T47D (cell line): ENCODE measurements around the gene PPP1R37.
A peak's percentile ranks its signal among the peaks of the same experiment; 100 is the strongest.

Source experiments
- DNase-seq, 2 experiments: peaks; one replicate each; pipeline versions ENCODE4 v3.0.0 to v3.0.0-alpha.2; 2011 to 2012; ENCODE audit warnings: low read depth in 1 of 2, low spot score in 1 of 2
- JUND ChIP-seq: IDR thresholded peaks from 2 replicates; pipeline ENCODE4 v1.6.1; 2012; ENCODE audit warnings: low read depth
- in situ Hi-C: cut with HindIII; loops from 2 replicates; pipeline ENCODE4 v1.10.0; 2016; ENCODE audit warnings: low sequenced_read_pairs, low pct_unique_long_range_greater_than_20kb

PPP1R37 gene

DNA sequence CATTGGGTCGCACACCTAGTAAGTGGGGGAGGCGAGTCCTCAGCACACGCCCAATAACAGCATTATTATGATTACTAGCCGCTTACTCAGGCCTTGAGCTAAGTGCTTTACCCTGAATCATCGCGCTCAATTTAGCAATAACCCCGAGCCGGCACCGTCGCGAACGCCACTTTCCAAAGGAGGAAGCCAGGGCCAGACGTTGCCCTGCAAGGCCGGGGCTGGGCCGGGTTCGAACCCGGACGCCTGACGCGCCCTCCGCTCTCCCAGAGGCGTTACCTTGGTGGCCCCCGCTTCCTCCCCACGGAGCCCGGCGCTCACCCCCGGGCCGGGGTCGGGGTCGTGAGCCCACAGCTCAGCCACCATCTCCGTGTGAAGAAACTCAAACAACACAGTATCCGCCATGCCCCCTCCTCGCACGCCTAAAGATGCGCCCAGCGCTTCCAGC, 84.9 kb downstream of the PPP1R37 start, which contains the start of gene TRAPPC6A:
TRAPPC6A (minus strand) TSS at position 421 of the 445 bp plus-strand sequence; CDS start at position 402, 19 bp downstream.
- in situ Hi-C loops, result no loop called here
- DNase-seq, result no peak
- TF ChIP-seq JUND, result no peak

DNA sequence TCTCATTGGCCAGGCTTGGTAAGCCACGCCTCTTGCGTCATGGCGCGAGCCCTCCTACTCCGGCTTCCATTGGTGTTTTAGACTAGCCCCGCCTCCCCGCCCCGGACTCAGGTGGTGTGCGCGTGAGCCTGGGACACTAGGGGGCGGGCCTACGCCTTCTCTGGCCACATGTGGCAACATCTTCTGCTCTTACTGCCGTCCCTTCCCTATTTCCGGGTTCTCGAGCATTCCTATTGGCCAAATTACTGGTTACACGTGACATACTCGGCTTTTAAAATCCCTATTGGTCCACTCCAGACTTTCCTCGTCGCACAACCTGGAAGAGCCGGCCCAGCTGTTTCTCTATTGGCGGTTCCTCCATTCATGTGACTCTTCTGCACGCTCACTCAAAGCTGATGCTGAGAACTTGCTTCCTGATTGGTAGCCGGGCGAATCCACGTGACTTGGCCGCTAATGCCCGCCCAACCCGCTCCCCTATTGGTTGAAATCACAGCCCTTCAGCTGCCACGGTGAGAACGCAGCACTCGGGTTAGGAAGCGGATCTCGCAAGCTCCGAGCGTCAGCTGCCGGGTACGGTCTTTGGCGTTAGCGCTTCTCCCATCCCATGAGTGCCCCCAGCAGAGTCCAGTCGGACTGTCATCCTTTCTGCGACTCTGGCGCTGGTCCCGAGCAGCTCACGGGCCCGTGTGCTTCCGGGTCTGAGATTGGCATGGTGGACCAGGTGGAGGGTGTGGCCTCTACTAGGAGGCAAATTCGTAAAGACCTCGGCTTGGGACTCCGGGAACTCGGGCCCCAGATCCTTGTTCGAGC, 85.5 kb downstream of the PPP1R37 start, which contains the start of gene BLOC1S3:
BLOC1S3 (plus strand) TSS at position 523 of the 810 bp plus-strand sequence. CDS start 513 bp downstream, outside the sequence.
- in situ Hi-C loops, result no loop called here
- no peak for TF ChIP-seq JUND
- DNase-seq, result peak; percentile 94 to 99

- in situ Hi-C loops, result no loop called here
- peak in 1 of 2 experiments; percentile 37 for DNase-seq
- no peak for TF ChIP-seq JUND
These were observed 86.3 kb downstream of the PPP1R37 start for GRCh38 chr19:45179072-45179891.

GRCh38 chr19:45179892-45180370, 87.0 kb downstream of the PPP1R37 start:
- in situ Hi-C loops, result no loop called here

DNA sequence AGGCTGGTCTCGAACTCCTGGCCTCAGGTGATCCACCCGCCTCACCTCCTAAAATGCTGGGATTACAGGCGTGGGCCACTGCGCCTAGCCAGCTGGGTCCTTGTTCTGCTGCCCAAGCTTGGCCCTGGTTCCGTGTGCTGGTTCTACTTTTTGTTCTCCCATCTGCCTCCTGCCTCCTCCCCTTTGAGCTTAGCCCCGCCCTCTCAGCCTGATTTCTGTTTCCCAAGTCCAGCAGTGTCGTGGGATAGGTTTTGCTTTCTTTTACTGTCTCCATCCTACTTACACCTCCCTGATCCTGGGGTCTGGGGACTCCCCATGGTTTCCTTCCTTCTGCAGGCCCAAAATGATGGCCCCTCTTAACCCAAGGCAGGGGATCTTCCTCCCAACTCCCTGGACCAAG, 88.0 kb downstream of the PPP1R37 start:
- no peak for TF ChIP-seq JUND
- DNase-seq, result no peak
- in situ Hi-C loops, result no loop called here

More at GRCh38 chr19:45179892-45180370, 87.0 kb downstream of the PPP1R37 start:
- DNase-seq, result no peak
- TF ChIP-seq JUND, result no peak

DNA sequence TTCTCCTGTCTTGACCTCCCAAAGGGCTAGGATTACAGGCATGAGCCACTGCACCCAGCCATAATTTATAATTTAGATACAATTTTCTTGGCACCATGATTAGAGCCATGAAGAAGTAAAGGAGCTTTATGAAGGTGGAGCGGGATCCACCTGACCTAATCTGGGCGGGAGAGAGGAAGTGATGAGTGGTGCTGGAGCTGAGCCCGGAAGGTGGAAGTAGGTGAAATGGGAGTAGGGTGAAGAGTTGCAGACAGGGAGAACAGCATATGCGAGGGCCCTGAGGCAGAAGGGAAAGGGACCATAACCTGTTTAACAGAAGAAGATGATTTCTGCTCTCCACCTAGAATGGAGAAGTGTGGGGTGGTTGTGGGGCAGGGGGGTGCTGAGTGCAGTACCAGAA, 89.8 kb downstream of the PPP1R37 start:
- no peak for DNase-seq
- no peak for TF ChIP-seq JUND
- in situ Hi-C loops, result no loop called here

DNA sequence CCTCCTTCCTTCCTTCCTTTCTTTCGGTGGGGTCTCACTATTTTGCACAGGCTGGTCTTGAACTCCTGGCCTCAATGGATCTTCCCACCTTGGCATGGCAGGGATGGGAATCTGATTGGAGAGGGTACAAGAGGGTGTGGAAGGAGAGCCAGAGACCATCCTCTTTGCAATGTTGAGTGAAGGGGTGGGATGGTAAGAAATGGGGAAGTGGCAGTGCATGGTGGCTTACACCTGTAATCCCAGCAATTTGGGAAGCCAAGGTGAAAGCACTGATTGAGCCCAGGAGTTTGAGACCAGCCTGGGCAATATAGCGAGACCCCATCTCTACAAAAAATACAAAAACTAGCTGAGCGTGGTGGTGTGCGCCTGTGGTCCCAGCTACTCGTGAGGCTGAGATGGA, 91.1 kb downstream of the PPP1R37 start:
- in situ Hi-C loops, result no loop called here
- no peak for TF ChIP-seq JUND
- no peak for DNase-seq

GRCh38 chr19:45186509-45187334, 93.7 kb downstream of the PPP1R37 start:
- no peak for TF ChIP-seq JUND
- peak in 1 of 2 experiments; percentile 17 for DNase-seq
- in situ Hi-C loops, result no loop called here

DNA sequence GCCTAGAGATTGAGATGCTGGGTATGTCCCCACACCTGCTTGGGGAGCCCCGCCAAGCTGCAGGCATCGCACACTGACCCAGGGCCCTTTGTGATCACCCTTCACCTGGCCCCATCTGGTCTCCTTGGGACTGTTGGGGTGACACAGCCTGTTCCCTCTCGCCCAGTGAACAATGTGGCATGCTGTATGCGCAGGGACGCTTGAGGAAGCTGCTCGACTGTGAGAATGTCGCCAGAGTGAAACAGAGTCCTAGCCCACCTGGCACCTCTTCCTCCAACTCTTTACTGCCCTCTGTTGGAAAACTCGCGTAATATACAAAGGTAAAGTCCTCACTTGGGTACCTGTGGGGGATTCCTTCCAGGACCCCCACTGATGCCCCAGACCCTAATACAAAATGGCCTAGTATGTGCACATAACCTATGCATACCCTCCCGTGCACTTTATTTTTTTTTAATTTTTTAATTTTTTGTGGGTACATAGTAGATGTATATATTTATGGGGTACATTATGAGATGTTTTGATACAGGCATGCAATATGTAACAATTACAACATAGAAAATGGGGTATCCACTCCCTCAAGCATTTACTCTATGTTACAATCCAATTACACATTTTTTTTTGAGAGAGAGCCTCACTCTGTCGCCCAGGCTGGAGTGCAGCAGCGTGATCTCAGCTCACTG, 94.6 kb downstream of the PPP1R37 start:
- no peak for TF ChIP-seq JUND
- DNase-seq, result peak in 1 of 2 experiments; percentile 41
- in situ Hi-C loops, result no loop called here

DNA sequence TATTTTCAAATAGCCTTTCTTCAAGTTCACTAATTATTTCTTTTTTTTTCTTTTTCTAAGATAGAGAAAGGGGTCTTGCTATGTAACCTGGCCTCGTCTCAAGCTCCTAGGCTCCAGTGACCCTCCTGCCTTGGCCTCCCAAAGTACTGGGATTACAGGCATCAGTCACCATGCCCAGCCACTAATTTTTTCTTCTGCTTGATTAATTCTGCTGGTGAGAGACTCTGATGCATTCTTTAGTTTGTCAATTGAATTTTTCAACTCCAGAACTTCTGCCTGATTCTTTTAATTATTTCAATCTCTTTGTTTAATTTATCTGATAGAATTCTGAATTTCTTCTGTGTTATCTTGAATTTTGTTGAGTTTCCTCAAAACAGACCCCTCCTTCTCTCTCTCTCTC, 97.0 kb downstream of the PPP1R37 start:
- DNase-seq, result no peak
- in situ Hi-C loops, result no loop called here
- TF ChIP-seq JUND, result no peak

DNA sequence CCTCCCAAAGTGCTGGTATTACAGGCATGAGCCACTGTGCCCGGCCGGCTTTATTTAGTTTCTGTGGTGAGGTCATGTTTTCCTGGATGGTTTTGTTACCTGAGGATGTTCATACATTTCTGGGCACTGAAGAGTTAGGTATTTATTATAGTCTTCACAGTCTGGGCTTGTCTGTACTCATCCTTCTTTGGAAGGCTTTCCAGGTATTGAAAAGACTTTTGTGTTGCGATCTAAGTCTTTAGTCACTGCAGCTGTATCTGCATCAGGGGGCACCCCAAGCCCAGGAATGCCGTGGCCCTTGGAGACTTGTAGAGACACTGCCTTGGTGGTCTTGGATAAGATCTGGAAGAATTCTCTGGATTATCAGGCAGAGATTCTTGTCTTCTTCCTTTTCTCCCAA, 98.4 kb downstream of the PPP1R37 start:
- in situ Hi-C loops, result no loop called here
- TF ChIP-seq JUND, result no peak
- DNase-seq, result no peak
